Gastrocnemius medialis (tissue), 4 donors: Measurements from ENCODE around the gene CTSA. TPM values are rescaled to one million over a fixed set of nuclear protein-coding genes. Genes with fewer than 3 reads are reported as not detected.

Source experiments
- ATAC-seq, 2 donors: fragments of 150-250 bp; one replicate each; pipeline ENCODE4 v1.9.1; 2016
- DNase-seq, 2 donors: peaks; one replicate each; pipeline ENCODE4 v3.0.0-alpha.2; 2019
- H3K27ac ChIP-seq, 4 donors: fragments of 200-600 bp; sonication (generic); 1 replicate in 1 of 4; 2 replicates in 3 of 4; pipeline ENCODE4 v1.5.1; 2016 to 2018; ENCODE audit warnings: mild to moderate bottlenecking in 2 of 4, moderate library complexity in 1 of 4
- H3K27me3 ChIP-seq, 3 donors: fragments of 200-600 bp; sonication (generic) in 2 of 3; 1 replicate in 1 of 3; 2 replicates in 2 of 3; pipeline versions ENCODE4 v1.5.1 to v1.6.0; 2016 to 2019; ENCODE audit warnings: mild to moderate bottlenecking in 1 of 3, moderate library complexity in 1 of 3
- H3K36me3 ChIP-seq, 2 donors: fragments of 200-600 bp; sonication (generic) in 1 of 2; one replicate each; pipeline ENCODE4 v1.5.1; 2017 to 2018
- H3K4me1 ChIP-seq, 2 donors: fragments of 200-600 bp; sonication (generic) in 1 of 2; one replicate each; pipeline ENCODE4 v1.5.1; 2016 to 2017; ENCODE audit warnings: mild to moderate bottlenecking in 2 of 2
- H3K4me3 ChIP-seq, 4 donors: fragments of 200-600 bp; sonication (generic) in 3 of 4; 1 replicate in 1 of 4; 2 replicates in 3 of 4; pipeline ENCODE4 v1.5.1; 2016 to 2019; ENCODE audit warnings: mild to moderate bottlenecking in 2 of 4
- H3K9me3 ChIP-seq, 3 donors: fragments of 200-600 bp; sonication (generic) in 2 of 3; 1 replicate in 1 of 3; 2 replicates in 2 of 3; pipeline ENCODE4 v1.5.1; 2016 to 2019
- POLR2A ChIP-seq, 2 donors: fragments of 450-650 bp; IDR thresholded peaks; one replicate each; pipeline ENCODE4 v1.6.1; 2017; ENCODE audit warnings: antibody characterized with exemption in 2 of 2, mild to moderate bottlenecking in 2 of 2, moderate library complexity in 2 of 2
- in situ Hi-C, 4 donors: fragments of 200-750 bp; cut with MboI; loops; one replicate each; pipeline versions ENCODE4 v1.15.0 to v1.8.0; 2017; ENCODE audit warnings: low sequenced_read_pairs in 4 of 4
- intact Hi-C: fragments of 100-400 bp; cut with DNase I; formaldehyde crosslinking; loops from one replicate; pipeline ENCODE4 v1.15.1; 2023; ENCODE audit warnings: low total_unique reads
- total RNA-seq, 4 donors: library from RNA; depleted of rRNA; stranded (reverse); fragments of >200 nt; gene quantifications; one replicate each; pipeline versions ENCODE4 v1.1.0 to v1.2.3, GENCODE V29; 2016
- TF ChIP-seq, protein P1 (sequence below), 5 experiments: fragments of 450-650 bp in 3 of 5; fragments of 200-600 bp in 2 of 5; sonication (generic) in 2 of 5; IDR thresholded peaks in 4 of 5; conservative IDR thresholded peaks in 1 of 5; 1 replicate in 4 of 5; 2 replicates in 1 of 5; pipeline ENCODE4 v1.5.1; 2016 to 2019; ENCODE audit warnings: antibody characterized with exemption in 5 of 5, mild to moderate bottlenecking in 3 of 5, moderate library complexity in 3 of 5

CTSA gene
- total RNA-seq, 4 donors from 2014 or later, result 21.9 to 59.2 (median 46.2) TPM

GRCh38 chr20:45892828-45893500, 1.8 kb downstream of the CTSA start:
- no peaks in the 10 kb centered on the region for H3K27me3 ChIP-seq
- no peak overlapping the region for H3K4me3 ChIP-seq
- H3K4me1 ChIP-seq, result peaks cover 22 to 26% of the 10 kb centered on the region in 2 donors
- in situ Hi-C loops, result no loop called here
- intact Hi-C loops, result no loop called here
- no peak for ATAC-seq
- no peaks in the 10 kb centered on the region for H3K9me3 ChIP-seq
- no peak for DNase-seq
- TF ChIP-seq, protein P1, sequence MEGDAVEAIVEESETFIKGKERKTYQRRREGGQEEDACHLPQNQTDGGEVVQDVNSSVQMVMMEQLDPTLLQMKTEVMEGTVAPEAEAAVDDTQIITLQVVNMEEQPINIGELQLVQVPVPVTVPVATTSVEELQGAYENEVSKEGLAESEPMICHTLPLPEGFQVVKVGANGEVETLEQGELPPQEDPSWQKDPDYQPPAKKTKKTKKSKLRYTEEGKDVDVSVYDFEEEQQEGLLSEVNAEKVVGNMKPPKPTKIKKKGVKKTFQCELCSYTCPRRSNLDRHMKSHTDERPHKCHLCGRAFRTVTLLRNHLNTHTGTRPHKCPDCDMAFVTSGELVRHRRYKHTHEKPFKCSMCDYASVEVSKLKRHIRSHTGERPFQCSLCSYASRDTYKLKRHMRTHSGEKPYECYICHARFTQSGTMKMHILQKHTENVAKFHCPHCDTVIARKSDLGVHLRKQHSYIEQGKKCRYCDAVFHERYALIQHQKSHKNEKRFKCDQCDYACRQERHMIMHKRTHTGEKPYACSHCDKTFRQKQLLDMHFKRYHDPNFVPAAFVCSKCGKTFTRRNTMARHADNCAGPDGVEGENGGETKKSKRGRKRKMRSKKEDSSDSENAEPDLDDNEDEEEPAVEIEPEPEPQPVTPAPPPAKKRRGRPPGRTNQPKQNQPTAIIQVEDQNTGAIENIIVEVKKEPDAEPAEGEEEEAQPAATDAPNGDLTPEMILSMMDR (IDR thresholded peaks at IDR 0.05 in 4 of 5, conservative IDR thresholded peaks at IDR 0.05 in 1 of 5), result no peak
- TF ChIP-seq POLR2A (IDR thresholded peaks at IDR 0.05), result no peak
- H3K36me3 ChIP-seq, result peaks cover 0 to 57% of the 10 kb centered on the region in 2 donors
- no peak overlapping the region for H3K27ac ChIP-seq

- in situ Hi-C loops (no loop called here), intact Hi-C loops (no loop called here)
- H3K27me3 ChIP-seq, result no peaks in the 10 kb centered on the region
- no peak for ATAC-seq
- peaks cover 0 to 66% of the 10 kb centered on the region in 2 donors for H3K36me3 ChIP-seq
- TF ChIP-seq POLR2A (IDR thresholded peaks at IDR 0.05), result no peak
- TF ChIP-seq, protein P1 (IDR thresholded peaks at IDR 0.05 in 4 of 5, conservative IDR thresholded peaks at IDR 0.05 in 1 of 5), result no peak
- H3K4me3 ChIP-seq, result no peak overlapping the region
- no peak for DNase-seq
- no peaks in the 10 kb centered on the region for H3K9me3 ChIP-seq
- no peak overlapping the region for H3K27ac ChIP-seq
- peaks cover 21% of the 10 kb centered on the region in 2 donors for H3K4me1 ChIP-seq
Observed at GRCh38 chr20:45893831-45894230, 2.7 kb downstream of the CTSA start.

GRCh38 chr20:45894797-45895196, 3.7 kb downstream of the CTSA start:
- H3K4me3 ChIP-seq, result no peak overlapping the region
- no peaks in the 10 kb centered on the region for H3K9me3 ChIP-seq
- H3K27ac ChIP-seq, result no peak overlapping the region
- H3K27me3 ChIP-seq, result no peaks in the 10 kb centered on the region
- ATAC-seq, result no peak
- in situ Hi-C loops (no loop called here), intact Hi-C loops (no loop called here)
- H3K36me3 ChIP-seq, result peaks cover 0 to 76% of the 10 kb centered on the region in 2 donors
- TF ChIP-seq, protein P1 (IDR thresholded peaks at IDR 0.05 in 4 of 5, conservative IDR thresholded peaks at IDR 0.05 in 1 of 5), result no peak
- no peak for TF ChIP-seq POLR2A (IDR thresholded peaks at IDR 0.05)
- peaks cover 12% of the 10 kb centered on the region in 2 donors for H3K4me1 ChIP-seq
- DNase-seq, result no peak

- in situ Hi-C loops (no loop called here), intact Hi-C loops (no loop called here)
- Histone ChIP-seq H3K27me3 (no peaks in the 10 kb centered on the region), H3K36me3 (peaks cover 0 to 76% of the 10 kb centered on the region in 2 donors), H3K4me3 (no peak overlapping the region), H3K4me1 (peaks cover 7 to 10% of the 10 kb centered on the region in 2 donors), H3K27ac (no peak overlapping the region), H3K9me3 (no peaks in the 10 kb centered on the region)
- DNase-seq, result no peak
- ATAC-seq, result no peak
- TF ChIP-seq POLR2A (IDR thresholded peaks at IDR 0.05), result no peak
- TF ChIP-seq, protein P1 (IDR thresholded peaks at IDR 0.05 in 4 of 5, conservative IDR thresholded peaks at IDR 0.05 in 1 of 5), result no peak
Observed at GRCh38 chr20:45896641-45897161, 5.6 kb downstream of the CTSA start.
